Left colon (tissue), 2 donors: ENCODE measurements around the gene MFAP3L. TPM values are rescaled to one million over a fixed set of nuclear protein-coding genes. Genes with fewer than 3 reads are reported as not detected.

Experiments
- ATAC-seq: fragments of 200-7000 bp; cut with Tn5 transposase; one replicate; pipeline ENCODE4 v1.9.1; 2020; ENCODE audit warnings: mild to moderate bottlenecking, moderate library complexity
- DNase-seq, 2 donors: peaks; one replicate each; pipeline ENCODE4 v3.0.0-alpha.2; 2020
- intact Hi-C, 2 donors: fragments of 100-400 bp; cut with DNase I in 1 of 2; cut with micrococcal nuclease in 1 of 2; formaldehyde crosslinking; loops; one replicate each; pipeline versions ENCODE4 v1.11.2 to v1.14.0; 2022; cut with DNase I, micrococcal nuclease
- total RNA-seq, 2 donors: library from RNA; stranded (reverse); fragmentation: NEBNext Ultra II Directional; extraction: Animal tissue kit (Norgen Biotek cat#: 25700); gene quantifications; one replicate each; pipeline ENCODE4 v1.2.1, GENCODE V29; 2021
- donor health status: DM: no; HTN: no; CAD: no.
- donor health status: DM: yes; HTN: yes; CAD: no.

The MFAP3L gene
- total RNA-seq, 2 donors from 2014 or later: 4.2 to 5.5 TPM

DNA sequence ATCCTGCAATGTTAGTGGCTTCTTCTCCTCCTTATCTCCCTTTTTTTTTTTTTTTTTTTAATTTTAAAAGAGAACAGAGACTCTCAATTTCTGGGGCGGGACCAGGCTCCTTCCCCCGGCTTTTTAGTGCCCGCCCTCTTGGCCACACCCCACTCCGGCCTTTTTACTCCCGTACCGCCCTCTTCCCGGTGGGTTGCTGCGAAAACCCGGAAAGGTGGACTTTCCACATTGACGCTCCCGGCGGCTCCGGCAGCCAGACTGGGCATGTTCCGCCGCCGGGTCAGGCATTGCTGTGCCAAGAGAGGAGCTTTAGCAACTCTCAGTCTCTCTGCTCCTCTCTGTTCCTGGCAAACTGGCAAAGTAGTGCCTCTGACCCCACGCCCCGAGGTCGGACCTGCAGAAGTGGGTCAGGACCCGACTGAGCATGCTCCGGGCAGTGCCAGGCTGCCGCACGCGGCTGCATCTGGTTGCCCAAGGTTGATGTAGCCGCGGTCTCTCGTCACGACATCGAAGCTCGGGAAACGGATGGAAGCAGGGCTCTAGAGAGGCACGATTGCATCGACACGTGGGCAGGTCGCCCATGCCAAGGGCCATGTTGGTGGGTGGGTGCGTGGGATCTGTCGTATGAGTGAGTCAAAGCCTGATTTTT, 1.1 kb upstream of the MFAP3L start:
- peak; percentile 88 for ATAC-seq
- DNase-seq: peak; percentile 95 to 97
- intact Hi-C loops: no loop called here

DNA sequence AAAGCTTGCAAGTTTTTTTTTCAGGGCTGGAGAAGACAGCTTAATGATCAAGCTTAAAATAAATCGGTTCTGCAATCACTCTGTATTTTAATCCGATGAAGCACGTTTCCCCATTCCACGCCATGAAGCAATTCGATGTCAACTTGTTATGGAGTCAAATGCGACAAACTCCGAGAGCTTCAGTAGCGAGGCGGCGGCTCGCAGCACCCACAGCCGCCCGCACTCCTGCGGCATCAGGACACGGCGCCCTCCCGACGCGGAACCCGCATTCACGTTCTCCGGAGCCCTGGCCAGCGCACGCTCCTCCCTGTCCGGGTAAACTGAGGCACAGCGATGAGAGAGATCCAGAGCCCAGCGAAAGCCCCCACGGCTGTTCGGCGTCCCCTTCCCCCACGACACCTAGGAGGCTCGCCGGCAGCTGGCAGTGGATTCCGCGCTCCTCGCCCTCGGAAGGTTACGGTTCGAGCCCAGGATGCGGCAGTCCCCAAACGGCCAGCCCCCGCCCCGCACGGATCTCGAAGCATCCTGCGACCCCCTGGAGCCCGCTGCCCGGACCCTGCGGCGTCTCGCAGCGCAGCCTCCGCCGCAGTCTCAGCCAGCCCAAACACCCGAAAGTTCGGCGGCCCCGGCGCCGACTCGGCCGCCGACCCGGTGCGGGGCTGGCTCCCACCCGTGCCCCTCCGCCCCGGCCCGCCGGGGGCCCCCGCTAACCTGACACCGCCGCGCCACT, 507 bp downstream of the MFAP3L start:
- intact Hi-C loops: no loop called here
- peak; percentile 25 to 37 for DNase-seq

DNA sequence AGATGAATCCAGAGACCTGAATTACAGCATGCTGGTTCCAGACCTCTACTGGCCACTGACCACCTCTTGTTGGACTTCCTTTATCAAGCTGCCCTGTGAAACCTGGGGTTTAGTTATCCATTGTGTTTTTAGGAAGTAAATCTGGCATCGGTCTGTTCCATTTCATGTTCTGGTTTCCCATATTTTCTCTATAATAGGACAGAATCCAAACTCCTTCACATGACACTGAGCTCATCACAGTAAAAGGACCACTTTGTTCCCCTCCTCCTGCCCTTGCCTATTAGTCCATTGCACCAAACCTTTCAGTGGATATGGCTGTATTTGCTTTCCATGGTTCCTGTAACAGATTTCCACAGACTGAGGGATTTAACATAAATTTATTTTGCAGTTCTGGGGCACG, 4.0 kb downstream of the MFAP3L start:
- DNase-seq: no peak
- no peak for ATAC-seq
- intact Hi-C loops: no loop called here

More for the DNA sequence above, 507 bp downstream of the MFAP3L start:
- no peak for ATAC-seq

DNA sequence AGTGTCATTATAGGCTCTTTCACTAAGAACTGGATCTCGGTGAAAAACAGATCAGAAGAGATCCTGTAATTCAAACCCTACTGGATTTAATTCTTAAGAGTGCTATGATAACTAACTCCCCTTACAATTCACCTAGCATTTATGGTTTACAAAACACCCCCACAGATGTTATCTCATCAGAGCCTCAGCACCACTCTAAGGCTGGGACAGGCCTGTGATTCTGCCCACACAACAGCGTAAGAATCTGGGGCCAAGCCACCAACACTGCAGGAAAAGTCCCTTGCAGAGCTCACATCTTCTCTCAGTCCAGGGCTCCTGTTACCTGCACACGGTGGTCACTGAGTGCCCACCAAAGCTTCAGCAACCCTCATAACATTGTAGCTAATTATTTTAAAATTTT, 8.9 kb downstream of the MFAP3L start:
- DNase-seq: no peak
- intact Hi-C loops: no loop called here
- ATAC-seq: no peak

DNA sequence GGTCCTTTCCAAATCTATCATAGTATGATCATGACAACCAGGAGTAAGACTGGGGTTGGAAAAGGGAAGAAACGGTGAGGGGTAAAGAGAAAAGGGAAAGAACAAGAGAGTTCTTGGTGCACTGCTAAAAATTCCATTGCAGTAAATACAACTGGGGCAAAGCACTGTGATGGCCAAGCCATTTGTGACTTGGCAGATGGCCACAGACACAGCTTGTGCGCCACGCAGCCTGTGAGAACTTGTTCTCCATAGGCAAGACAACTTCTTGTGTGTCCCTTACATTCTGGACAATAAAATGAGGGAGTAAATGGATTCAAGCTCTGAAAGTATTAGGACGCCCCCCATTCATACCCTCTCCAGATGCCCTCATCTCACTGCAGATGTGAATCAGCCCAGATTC, 10.9 kb downstream of the MFAP3L start:
- ATAC-seq: no peak
- intact Hi-C loops: no loop called here

DNA sequence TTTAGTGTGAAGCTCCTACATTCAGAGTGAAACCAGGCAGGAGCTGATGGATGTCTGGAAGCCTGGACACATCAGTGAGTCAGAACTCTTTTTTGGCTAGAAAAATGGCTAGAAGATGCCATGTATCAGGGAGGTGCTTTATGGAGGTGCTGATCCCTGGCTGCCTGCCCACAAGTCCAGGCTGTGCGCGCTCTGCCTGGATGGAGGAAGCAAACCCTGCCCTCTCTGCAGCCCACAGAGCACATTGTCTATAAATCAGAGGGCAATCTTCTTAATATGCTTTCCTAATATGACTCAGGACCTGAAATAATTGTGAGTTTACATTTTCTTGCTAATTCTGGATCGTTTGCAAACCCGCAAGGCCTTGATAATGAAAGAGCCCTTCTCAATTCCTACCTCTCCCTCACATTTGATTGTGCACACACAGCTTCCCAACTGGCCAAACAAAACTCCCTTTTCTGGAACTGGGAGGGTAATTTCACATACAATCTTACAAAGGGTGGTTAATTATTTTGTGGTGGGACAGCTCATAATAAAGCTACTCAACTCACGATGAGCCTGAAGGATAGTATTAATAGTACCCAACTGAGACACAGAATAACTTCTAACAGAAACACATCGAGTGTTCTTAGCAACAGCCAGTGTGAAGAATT, 11.7 kb downstream of the MFAP3L start:
- intact Hi-C loops: no loop called here

More for the DNA sequence above, 10.9 kb downstream of the MFAP3L start:
- no peak for DNase-seq

DNA sequence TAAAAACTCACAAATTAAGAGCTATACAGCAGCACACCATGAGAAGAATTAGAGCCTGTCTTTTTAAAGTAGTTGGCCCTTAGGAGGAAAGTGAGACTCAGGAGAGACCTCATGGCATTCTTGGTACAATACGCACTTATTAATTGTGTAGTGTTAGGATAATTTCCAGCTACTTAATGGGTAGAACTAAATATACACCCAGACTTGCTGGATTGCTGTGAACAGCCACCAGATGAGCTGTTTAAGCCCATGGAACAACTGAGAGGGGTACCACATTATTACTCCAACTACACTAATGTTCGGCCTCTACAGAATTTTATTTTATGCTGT, 13.6 kb downstream of the MFAP3L start:
- DNase-seq (no peak), ATAC-seq (no peak)
- intact Hi-C loops: no loop called here

More for the DNA sequence above, 11.7 kb downstream of the MFAP3L start:
- DNase-seq (no peak), ATAC-seq (no peak)

DNA sequence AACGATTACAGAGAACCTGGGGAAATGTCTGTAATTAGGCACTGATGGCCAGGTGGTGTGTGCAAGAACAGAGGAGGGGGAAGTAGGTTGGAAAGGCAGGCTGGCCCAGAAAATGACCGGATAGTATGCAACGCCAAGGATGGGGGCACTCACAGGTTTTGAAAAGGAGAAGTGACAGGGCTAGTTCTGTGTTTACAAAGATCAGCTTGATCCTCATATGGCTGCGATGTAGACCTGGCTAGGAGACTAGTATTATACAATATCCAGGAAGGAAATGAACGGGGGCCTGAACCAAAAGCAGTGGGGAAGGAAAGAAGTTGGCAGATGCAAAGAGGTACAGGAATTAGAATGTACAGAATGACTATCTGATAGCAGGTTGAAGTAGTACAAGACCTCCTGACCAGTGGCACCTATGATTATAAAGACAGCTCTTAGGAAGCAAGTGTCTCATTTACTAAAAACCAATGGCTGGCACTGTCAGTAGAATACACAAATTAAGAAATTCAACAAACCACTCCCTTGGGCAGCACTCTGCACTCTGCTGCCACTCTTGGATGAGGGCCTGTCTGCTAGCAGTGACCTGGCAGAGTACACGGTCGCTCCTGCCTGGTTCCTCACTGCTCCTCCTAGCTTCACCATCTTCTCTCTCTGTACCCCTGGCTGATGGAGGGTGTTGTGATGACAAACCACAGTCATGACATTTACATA, 14.1 kb downstream of the MFAP3L start:
- intact Hi-C loops: no loop called here
- peak; percentile 19 for ATAC-seq
- DNase-seq: no peak

DNA sequence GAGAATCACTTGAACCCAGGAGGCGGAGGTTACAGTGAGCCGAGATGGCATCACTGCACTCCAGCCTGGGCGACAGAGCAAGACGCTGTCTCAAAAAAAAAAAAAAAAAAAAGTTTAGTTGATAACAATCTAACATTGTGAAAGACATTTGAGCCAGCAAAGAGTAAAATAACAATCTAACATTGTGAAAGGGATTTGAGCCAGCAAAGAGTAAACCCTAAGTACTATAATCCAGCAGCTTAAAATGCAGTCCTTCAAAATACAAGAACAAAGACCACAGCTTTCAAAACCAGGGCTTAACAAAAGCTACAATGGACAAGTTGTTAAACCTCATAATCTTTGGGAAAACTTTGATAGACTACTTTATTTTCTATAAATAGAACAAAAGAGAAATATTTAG, 16.9 kb downstream of the MFAP3L start:
- DNase-seq: no peak
- intact Hi-C loops: no loop called here
- ATAC-seq: no peak

DNA sequence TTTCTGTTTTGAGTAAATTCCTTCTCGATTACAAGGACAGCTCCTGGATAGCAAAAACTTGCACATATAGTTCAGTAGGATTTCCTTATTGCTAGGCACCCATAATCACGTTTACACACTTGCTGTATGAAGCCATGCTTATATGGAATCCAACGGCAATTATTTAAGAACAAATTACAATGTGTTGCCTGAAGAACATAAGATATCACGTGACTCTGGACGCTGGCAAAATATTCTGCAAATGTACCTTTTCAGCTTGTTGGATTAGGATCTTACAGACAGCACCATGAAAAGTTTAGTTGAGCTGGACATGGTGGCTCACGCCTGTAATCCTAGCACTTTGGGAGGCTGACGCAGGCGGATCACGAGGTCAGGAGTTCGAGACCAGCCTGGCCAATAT, 17.4 kb downstream of the MFAP3L start:
- ATAC-seq (no peak), DNase-seq (no peak)
- intact Hi-C loops: no loop called here

DNA sequence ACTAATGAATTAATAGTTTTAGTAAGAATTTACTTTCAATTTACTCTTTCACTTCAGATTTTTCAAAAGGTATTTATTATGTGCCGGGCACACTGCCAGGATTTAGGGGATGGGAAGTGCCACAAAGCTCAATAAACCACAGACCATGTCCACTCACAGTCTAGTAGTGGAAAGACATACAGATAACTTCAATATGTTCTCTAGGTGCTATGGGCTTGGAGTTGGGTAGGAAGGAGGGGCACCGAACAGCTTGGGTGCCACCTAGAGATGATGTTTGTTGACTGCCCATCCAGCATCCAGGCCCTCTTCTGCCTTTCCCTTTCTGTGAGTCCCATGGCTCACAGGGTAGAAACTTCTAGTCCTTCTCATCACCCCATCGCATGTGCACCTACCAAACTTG, 17.8 kb downstream of the MFAP3L start:
- peak; percentile 53 for ATAC-seq

DNA sequence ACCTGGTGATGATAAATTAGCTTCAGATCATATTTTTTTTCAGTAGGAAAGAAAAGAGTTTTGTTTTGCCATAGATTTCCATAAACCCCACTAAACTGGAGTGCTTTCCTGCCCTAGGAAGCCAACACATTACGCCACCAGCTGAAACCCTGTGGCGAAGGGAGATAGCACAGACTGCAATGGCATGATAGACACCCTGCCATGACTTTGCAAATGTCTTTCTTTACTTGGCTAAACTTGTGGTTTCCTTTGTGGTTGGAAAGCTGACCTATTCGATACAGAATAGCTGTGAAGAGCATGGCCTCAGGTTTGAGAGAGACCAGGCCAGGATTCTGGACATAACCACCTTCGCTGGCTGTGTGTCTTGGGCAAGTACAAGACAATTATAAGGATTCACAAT, 19.1 kb downstream of the MFAP3L start:
- no peak for DNase-seq
- ATAC-seq: no peak
- intact Hi-C loops: no loop called here

More for the DNA sequence above, 17.8 kb downstream of the MFAP3L start:
- intact Hi-C loops: no loop called here
- DNase-seq: peak in 1 of 2 donors; percentile 9

DNA sequence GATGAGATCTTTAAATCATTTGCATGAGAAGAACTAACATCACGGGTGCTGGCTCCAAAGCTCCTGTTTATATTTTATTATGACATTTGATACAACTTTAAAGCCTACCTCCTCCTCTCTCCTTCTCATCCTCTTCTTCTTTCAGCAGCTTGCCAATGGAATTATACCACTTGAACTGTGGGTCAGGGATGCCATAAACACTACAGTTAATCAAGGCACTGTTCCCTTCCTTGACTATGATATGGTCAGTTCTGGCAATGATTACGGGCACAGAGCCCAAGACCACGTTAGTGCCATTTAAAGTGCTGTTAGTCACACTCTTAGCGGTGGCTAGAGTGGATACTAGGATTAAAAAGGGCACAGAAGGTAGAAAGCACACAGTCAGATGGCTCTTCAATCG, 20.7 kb downstream of the MFAP3L start:
- DNase-seq (no peak), ATAC-seq (no peak)
- intact Hi-C loops: no loop called here

DNA sequence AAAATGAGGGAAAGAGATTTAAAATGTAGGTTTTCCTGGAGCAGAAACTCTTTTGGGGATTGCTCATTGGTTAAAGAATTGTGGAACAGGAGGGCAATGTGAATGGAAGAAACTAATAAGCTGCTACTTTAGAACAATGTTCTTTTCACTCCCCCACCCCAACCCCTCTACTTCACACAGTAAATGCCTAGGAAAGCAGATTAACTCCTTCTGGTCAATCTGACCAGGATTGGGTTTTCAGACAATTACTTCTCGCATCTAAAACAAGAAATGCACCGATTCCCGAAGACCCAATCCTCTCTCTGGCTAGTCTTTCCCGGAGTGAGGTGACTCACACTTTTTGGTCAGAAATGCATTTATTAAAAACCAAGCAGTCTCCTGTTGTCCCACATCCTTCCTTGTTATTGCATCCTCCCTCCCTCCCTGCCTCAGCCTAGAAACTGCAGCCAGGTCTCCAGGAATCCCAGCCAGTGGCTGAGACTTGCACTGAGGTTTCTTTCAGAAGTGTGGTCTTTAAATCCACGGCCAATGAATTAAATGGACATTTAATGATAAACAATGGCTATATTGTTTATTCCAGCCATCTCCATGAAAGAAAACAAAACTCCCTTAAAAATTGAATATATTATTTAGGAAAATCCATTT, 21.4 kb downstream of the MFAP3L start:
- ATAC-seq: no peak
- intact Hi-C loops: no loop called here
- no peak for DNase-seq

DNA sequence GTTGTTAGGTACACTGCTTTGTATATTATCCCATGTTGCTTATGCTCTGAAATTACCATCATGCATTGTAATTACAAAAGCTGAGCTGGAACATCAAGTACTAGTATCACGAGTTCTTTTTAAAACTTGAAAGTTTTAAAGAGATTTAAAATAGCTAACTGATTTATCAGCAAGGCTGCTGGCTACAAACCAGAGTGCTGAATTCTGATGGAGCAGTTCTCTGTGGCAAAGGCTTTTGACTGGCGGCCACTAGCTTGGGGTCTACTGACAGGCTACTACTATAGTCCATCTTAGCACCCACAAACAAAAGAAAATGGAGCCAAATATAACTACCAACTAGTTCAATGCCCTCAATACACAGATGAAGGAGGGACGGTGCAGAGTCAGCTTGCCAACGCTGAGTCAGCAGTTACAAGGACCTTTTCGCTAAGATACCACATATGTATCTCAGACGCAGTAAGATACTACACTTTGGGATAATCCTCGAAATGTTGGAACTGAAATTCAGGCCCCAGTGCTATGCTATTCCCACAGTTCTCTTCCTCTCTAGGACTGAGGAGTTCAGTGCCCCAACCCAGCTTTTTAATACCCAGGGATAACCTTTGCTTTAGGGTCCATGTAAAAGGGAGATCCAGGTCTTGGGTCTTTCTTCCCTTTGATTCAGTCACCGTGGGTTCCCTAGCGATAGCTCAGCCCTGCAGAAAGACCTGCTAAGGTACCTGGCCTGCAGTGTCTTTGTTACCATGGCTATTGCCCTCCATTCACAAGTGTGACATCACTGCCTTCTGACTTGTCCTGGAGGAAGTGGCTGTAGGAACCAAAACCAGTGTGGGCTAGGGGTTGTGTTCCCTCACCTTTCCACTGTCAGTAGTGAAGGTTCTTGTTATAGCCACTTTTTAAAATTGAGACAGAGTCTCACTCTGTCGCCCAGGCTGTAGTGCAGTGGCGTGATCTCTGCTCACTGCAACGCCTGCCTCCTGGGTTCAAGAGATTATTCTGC, 22.8 kb downstream of the MFAP3L start:
- no peak for ATAC-seq
- intact Hi-C loops: no loop called here

DNA sequence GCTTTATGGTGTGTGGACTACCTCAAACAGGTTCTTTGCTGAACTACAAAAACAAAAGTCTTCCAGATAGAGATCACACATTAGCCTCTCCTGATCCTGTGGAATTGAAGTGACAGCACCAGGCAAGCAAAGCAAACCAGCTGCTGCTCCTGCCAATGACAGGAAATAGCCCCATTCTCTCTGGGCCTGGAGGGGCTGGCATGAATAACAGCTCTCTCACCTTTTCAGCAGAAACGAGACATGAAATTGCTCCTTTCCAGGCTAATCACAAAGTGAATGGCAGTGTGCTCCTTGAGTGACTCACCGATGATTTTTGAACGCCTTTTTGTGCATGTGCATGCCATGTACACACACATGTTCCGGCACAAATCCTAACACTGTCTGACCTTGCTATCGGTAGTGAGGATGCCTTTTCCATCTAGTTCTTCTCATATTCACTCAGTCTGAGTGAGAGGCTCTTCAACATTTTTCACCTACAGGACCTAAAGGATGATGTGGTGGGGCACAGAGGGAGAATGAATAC, 24.4 kb downstream of the MFAP3L start:
- ATAC-seq: no peak
- intact Hi-C loops: no loop called here

More for the DNA sequence above, 22.8 kb downstream of the MFAP3L start:
- no peak for DNase-seq

DNA sequence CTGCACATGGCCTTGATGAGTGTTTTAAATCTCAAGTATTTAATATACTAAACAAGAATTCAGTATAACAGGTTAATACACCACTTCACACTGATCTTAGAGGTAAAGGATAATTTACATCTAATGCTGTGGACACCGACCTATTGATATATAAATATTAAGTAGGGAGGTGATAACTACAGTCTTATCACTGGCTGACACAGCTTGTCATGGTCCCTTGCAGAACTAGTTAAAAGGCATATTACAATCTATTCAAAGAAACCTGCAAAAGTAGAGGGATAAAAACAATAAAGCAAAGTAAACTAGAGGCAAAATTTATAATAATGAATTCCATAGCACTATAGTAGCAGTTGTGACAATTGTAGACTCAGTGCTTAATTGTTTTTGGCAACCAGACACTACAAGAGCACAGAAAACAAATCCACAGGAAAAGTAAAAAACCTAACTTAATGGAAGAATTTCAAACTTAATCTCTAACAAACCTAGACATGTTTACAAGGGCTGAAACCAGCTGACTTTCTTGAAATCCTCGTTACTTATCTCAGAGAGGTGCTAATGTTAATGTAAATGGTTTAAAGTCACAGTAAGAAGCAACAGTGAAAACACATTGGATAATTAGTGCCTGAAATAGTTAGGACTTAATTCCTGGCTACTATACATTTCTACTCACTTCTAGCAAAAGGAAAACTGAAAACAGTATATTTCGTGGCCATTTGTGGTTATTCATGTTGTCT, 25.0 kb downstream of the MFAP3L start:
- ATAC-seq: no peak
- no peak for DNase-seq
- intact Hi-C loops: no loop called here

More for the DNA sequence above, 24.4 kb downstream of the MFAP3L start:
- no peak for DNase-seq
